Trophoblast cell (in vitro differentiated cells and primary cell): ENCODE results near the gene GGT6.

Experiments
- DNase-seq, 2 donors: peaks; one replicate each; pipeline ENCODE4 v3.0.0-alpha.2; 2016
- H2AFZ ChIP-seq: 2 replicates; pipeline ENCODE4 v1.6.1; 2013; ENCODE audit warnings: low read length, moderate library complexity, mild to moderate bottlenecking; ENCODE audit not compliant: insufficient read depth, poor library complexity
- H2AK5ac ChIP-seq: 2 replicates; pipeline ENCODE4 v1.6.1; 2013; ENCODE audit warnings: mild to moderate bottlenecking, low read length
- H2BK120ac ChIP-seq: 2 replicates; pipeline ENCODE4 v1.6.1; 2013; ENCODE audit warnings: low read length, mild to moderate bottlenecking, moderate library complexity; ENCODE audit not compliant: insufficient read depth, poor library complexity
- H2BK12ac ChIP-seq: 2 replicates; pipeline ENCODE4 v1.6.1; 2013; ENCODE audit warnings: mild to moderate bottlenecking, low read length, moderate library complexity
- H2BK5ac ChIP-seq: 2 replicates; pipeline ENCODE4 v1.6.1; 2013; ENCODE audit warnings: low read length, low read depth, moderate library complexity, mild to moderate bottlenecking; ENCODE audit not compliant: poor library complexity
- H3K14ac ChIP-seq: 2 replicates; pipeline ENCODE4 v1.6.1; 2013; ENCODE audit warnings: mild to moderate bottlenecking, low read length
- H3K18ac ChIP-seq: 2 replicates; pipeline ENCODE4 v1.6.1; 2013; ENCODE audit warnings: mild to moderate bottlenecking, low read length
- H3K23ac ChIP-seq: 2 replicates; pipeline ENCODE4 v1.6.1; 2013; ENCODE audit warnings: low read length
- H3K27ac ChIP-seq: 2 replicates; pipeline ENCODE4 v1.5.1; 2013; ENCODE audit warnings: low read depth, mild to moderate bottlenecking, inconsistent platforms, low read length, moderate library complexity
- H3K27me3 ChIP-seq: 2 replicates; pipeline ENCODE4 v1.6.1; 2013; ENCODE audit warnings: inconsistent platforms, mild to moderate bottlenecking, low read length, moderate library complexity; ENCODE audit not compliant: insufficient read depth
- H3K36me3 ChIP-seq, 2 experiments: 1 replicate in 1 of 2; 2 replicates in 1 of 2; pipeline ENCODE4 v1.6.1; 2013; ENCODE audit warnings: low read length in 2 of 2, mild to moderate bottlenecking in 2 of 2, moderate library complexity in 1 of 2; ENCODE audit not compliant: insufficient read depth in 2 of 2, control insufficient read depth in 1 of 2
- H3K4ac ChIP-seq: 2 replicates; pipeline ENCODE4 v1.6.1; 2013; ENCODE audit warnings: low read depth, mild to moderate bottlenecking, low read length, moderate library complexity
- H3K4me1 ChIP-seq, 2 experiments: 1 replicate in 1 of 2; 2 replicates in 1 of 2; pipeline ENCODE4 v1.6.1; 2013; ENCODE audit warnings: low read length in 2 of 2, mild to moderate bottlenecking in 2 of 2, moderate library complexity in 1 of 2; ENCODE audit not compliant: insufficient read depth in 2 of 2, control insufficient read depth in 1 of 2
- H3K4me2 ChIP-seq: 2 replicates; pipeline ENCODE4 v1.6.1; 2013; ENCODE audit warnings: inconsistent platforms, mild to moderate bottlenecking, low read length, moderate library complexity
- H3K4me3 ChIP-seq: 2 replicates; pipeline ENCODE4 v1.5.1; 2013; ENCODE audit warnings: mild to moderate bottlenecking, low read depth, low read length, inconsistent platforms
- H3K79me1 ChIP-seq: one replicate; pipeline ENCODE4 v1.6.1; 2013; ENCODE audit warnings: low read length
- H3K79me2 ChIP-seq: 2 replicates; pipeline ENCODE4 v1.6.1; 2013; ENCODE audit warnings: low read length, mild to moderate bottlenecking; ENCODE audit not compliant: control insufficient read depth, insufficient read depth, poor library complexity
- H3K9ac ChIP-seq: 2 replicates; pipeline ENCODE4 v1.6.1; 2013; ENCODE audit warnings: mild to moderate bottlenecking, low read length
- H3K9me3 ChIP-seq: 2 replicates; pipeline ENCODE4 v1.6.1; 2013; ENCODE audit warnings: low read depth, mild to moderate bottlenecking, control low read depth, inconsistent platforms, low read length; ENCODE audit not compliant: insufficient read depth
- H4K12ac ChIP-seq: 2 replicates; pipeline ENCODE4 v1.6.1; 2013; ENCODE audit warnings: low read depth, mild to moderate bottlenecking, low read length, moderate library complexity
- H4K8ac ChIP-seq: 2 replicates; pipeline ENCODE4 v1.6.1; 2013; ENCODE audit warnings: low read depth, mild to moderate bottlenecking, low read length, moderate library complexity
- H4K91ac ChIP-seq: one replicate; pipeline ENCODE4 v1.6.1; 2013; ENCODE audit warnings: low read depth, mild to moderate bottlenecking, low read length, moderate library complexity
- WGBS: extraction: QIAGEN DNeasy Blood & Tissue Kit; methylation state at CpG from one replicate; pipeline ENCODE4 v1.1.7; 2013; ENCODE audit warnings: missing lambda C conversion rate; ENCODE audit not compliant: insufficient read length, insufficient coverage; ENCODE audit errors: extremely low coverage; 5-methylcytosine and 5-hydroxymethylcytosine counted together

Gene GGT6

DNA sequence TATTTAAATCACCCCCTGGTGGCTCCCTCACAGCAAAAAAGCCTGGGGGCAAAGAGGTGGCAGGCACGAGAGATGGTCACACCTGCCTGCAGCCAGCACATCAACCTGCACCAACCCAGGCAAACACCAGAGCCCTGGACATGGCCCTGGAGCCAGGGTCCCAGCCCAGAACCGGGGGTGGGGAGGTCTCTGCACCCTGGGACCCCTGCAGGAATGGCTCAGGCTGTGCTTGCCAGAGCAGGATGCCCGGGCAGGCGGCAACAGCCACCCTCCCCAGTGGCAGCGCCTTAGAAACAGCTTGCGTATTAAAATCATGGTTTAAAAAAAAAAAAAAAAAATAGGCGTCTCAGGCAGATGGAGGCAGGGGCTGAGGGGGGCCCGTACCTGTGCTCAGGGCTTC, 21.4 kb downstream of the GGT6 start:
- Histone ChIP-seq H3K18ac (no peak overlapping the region), H2AFZ (no peak overlapping the region), H3K4ac (no peak overlapping the region), H3K79me1 (no peaks in the 10 kb centered on the region), H4K12ac (no peak overlapping the region), H3K14ac (no peak overlapping the region), H2BK120ac (no peak overlapping the region), H3K4me1 (no peaks in the 10 kb centered on the region), H2BK12ac (no peak overlapping the region), H3K27me3 (no peaks in the 10 kb centered on the region), H3K27ac (no peak overlapping the region), H4K91ac (no peak overlapping the region), H2AK5ac (no peak overlapping the region), H3K79me2 (no peaks in the 10 kb centered on the region), H3K23ac (no peak overlapping the region), H3K4me2 (no peak overlapping the region), H3K4me3 (no peak overlapping the region), H4K8ac (no peak overlapping the region), H2BK5ac (no peak overlapping the region), H3K9ac (no peak overlapping the region), H3K9me3 (peaks cover 1% of the 10 kb centered on the region), H3K36me3 (peaks cover 89% of the 10 kb centered on the region in 2 experiments)
- DNase-seq: no peak
- WGBS: no CpG with 5 or more reads among the region's 8 CpGs

DNA sequence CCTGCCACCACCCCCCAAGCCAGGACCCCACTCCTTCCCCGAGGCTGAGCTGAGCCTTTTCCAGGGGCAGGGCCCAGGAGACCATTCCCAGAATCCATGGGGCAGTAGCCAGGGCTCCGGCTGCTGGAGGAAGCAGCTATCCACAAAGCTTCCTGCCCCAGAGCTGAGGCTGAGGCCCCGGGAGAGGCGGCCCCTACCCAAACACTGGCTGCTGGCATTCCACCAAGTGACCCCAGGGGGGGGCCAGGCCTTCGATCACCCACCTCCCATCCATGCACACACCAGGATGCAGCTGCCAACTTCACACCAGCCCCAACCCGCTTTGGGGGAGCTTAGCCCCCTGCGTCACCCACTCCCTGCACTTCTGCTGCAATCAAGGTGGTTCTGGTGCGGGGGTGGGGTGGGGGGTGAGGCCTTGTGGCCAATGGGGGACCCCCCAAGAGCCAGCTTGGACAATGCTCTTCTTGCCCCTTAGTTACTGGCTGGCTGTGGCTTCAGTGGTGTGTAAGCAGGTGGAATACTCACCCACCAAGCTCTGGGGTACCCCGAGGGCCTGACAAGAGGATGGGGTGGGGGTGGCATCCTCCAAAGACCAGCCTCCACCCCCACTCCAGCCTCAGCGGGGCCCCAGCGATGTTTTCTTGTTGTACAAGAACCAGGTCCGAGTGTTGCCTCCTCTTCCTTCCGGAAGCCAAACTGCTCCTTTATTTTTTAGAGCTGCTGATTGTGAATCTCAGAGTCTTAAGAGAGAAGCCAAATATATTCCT, 22.0 kb downstream of the GGT6 start:
- Histone ChIP-seq H2AK5ac (no peak overlapping the region), H3K4ac (no peak overlapping the region), H3K79me2 (no peaks in the 10 kb centered on the region), H3K14ac (no peak overlapping the region), H3K4me2 (no peak overlapping the region), H3K27me3 (no peaks in the 10 kb centered on the region), H2BK120ac (no peak overlapping the region), H4K8ac (no peak overlapping the region), H3K79me1 (no peaks in the 10 kb centered on the region), H3K4me3 (no peak overlapping the region), H3K9ac (no peak overlapping the region), H4K91ac (no peak overlapping the region), H3K36me3 (peaks cover 92 to 95% of the 10 kb centered on the region in 2 experiments), H3K23ac (no peak overlapping the region), H3K27ac (no peak overlapping the region), H2BK5ac (no peak overlapping the region), H3K18ac (no peak overlapping the region), H2BK12ac (no peak overlapping the region), H4K12ac (no peak overlapping the region), H3K9me3 (no peaks in the 10 kb centered on the region), H2AFZ (no peak overlapping the region), H3K4me1 (no peaks in the 10 kb centered on the region)
- no peak for DNase-seq
- WGBS: no CpG with 5 or more reads among the region's 13 CpGs

DNA sequence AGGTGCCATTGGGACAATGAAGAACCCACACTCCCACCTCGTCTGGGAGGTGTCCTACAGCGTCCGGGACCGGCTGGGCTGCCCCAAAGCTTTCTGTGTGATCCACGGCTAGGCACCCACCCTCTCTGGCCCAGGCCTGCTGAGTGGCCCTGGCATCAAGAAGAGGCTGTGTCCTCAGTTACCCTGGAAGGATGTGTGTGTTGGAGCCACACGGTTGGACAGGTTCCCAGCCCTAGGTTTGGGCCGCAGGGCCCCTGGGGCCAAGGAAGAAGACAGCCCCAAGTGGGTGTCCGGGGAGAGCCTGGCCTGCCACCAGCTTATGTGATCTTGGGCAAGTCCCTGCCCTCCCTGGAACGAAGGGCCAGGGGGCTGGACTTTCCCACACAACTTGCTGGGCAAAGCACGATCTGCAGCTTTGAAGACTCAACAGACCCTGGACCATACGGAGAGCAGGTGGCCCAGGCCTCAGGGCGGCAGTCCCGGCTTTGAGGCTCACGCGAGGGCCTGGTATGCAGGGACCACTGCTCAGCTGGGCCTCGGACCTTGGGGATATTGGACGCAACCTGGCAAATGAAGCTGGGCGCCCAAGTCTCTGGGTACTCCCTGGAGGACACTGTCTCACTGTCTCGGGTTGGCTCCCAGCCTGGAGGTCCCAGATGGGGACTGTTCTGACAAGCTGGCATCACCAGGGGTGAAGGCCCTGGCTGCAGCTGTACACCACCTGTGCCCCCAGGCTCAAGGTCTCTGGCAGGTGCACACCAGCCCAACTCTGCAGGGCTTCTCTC, 22.7 kb downstream of the GGT6 start:
- Histone ChIP-seq H3K27ac (no peak overlapping the region), H4K12ac (no peak overlapping the region), H3K14ac (no peak overlapping the region), H3K4ac (no peak overlapping the region), H4K8ac (no peak overlapping the region), H3K79me1 (no peaks in the 10 kb centered on the region), H3K4me3 (no peak overlapping the region), H2BK5ac (no peak overlapping the region), H2BK12ac (no peak overlapping the region), H2AFZ (no peak overlapping the region), H3K36me3 (peaks cover 93 to 97% of the 10 kb centered on the region in 2 experiments), H3K4me1 (no peaks in the 10 kb centered on the region), H3K4me2 (no peak overlapping the region), H3K9me3 (no peaks in the 10 kb centered on the region), H3K27me3 (no peaks in the 10 kb centered on the region), H3K79me2 (no peaks in the 10 kb centered on the region), H3K9ac (no peak overlapping the region), H3K23ac (no peak overlapping the region), H2BK120ac (no peak overlapping the region), H3K18ac (no peak overlapping the region), H2AK5ac (no peak overlapping the region), H4K91ac (no peak overlapping the region)
- DNase-seq: no peak
- no CpG with 5 or more reads among the region's 19 CpGs for WGBS

DNA sequence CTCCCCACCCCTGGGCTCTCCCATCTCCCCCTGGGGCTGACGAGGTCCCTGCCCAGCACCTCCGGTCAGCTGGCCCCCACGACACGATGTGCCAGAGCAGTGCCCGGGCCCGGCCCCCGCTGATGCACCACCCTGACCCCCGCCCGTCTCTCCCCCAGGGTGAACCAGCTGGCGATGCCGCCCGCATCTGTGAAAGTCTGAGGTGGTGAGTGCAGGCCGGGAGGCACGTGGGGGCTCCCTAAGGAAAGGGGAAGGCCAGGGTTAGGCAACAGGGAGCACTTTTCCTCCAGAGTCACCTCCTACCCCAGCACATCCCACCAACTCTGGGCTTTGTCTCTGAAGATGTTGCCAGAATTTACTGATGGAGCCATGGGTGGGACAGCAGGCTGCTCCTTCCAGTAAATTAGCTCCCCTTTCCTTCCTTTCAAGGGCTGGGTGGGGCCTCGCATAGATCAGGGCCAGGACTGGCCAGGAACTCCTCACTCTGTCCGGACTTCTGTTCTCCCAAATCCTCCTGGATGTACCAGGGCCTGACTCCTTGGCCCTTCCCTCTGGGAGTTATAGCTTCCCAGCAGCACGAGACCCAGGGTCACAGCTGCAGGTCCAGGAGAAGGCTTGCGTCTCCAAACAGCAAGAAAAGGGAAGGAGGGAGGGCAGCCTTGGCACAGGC, 23.5 kb downstream of the GGT6 start:
- no peaks in the 10 kb centered on the region for H3K27me3 ChIP-seq
- peaks cover 93 to 96% of the 10 kb centered on the region in 2 experiments for H3K36me3 ChIP-seq
- no CpG with 5 or more reads among the region's 18 CpGs for WGBS

More for the DNA sequence above, 23.5 kb downstream of the GGT6 start:
- Histone ChIP-seq H3K4me3 (no peak overlapping the region), H3K23ac (no peak overlapping the region), H3K14ac (no peak overlapping the region), H4K8ac (no peak overlapping the region), H2AK5ac (no peak overlapping the region), H4K91ac (no peak overlapping the region), H3K4me1 (no peaks in the 10 kb centered on the region), H3K4ac (no peak overlapping the region), H2BK120ac (no peak overlapping the region), H3K18ac (no peak overlapping the region), H4K12ac (no peak overlapping the region), H3K9me3 (no peaks in the 10 kb centered on the region), H2BK5ac (no peak overlapping the region), H3K9ac (no peak overlapping the region), H3K79me1 (no peaks in the 10 kb centered on the region), H3K4me2 (no peak overlapping the region), H3K79me2 (no peaks in the 10 kb centered on the region), H2BK12ac (no peak overlapping the region), H2AFZ (no peak overlapping the region), H3K27ac (no peak overlapping the region)
- DNase-seq: peak in 1 of 2 donors; percentile 41
